Urinary bladder (tissue), 4 donors: Measurements from ENCODE around the gene SLC38A1. TPM values are rescaled to one million over a fixed set of nuclear protein-coding genes. Genes with fewer than 3 reads are reported as not detected.
A peak's percentile ranks its signal among the peaks of the same experiment; 100 is the strongest.

Experiments
- DNase-seq: peaks from one replicate; pipeline ENCODE4 v3.0.0-alpha.2; 2015; ENCODE audit errors: extremely low spot score
- H3K27ac ChIP-seq: one replicate; pipeline ENCODE4 v1.5.1; 2013; ENCODE audit warnings: low read depth, mild to moderate bottlenecking, moderate library complexity
- H3K36me3 ChIP-seq: one replicate; pipeline ENCODE4 v1.6.1; 2013; ENCODE audit warnings: mild to moderate bottlenecking, moderate library complexity; ENCODE audit not compliant: insufficient read depth
- H3K4me1 ChIP-seq: one replicate; pipeline ENCODE4 v1.6.1; 2013; ENCODE audit warnings: mild to moderate bottlenecking, moderate library complexity; ENCODE audit not compliant: insufficient read depth
- H3K4me3 ChIP-seq: one replicate; pipeline ENCODE4 v1.5.1; 2013; ENCODE audit warnings: low read depth, low read length
- WGBS: extraction: QIAGEN DNeasy Blood & Tissue Kit; methylation state at CpG from one replicate; pipeline ENCODE4 v1.1.7; 2013; 5-methylcytosine and 5-hydroxymethylcytosine counted together
- polyA plus RNA-seq: library from polyadenylated mRNA; stranded (reverse); fragments of 200-250 nt; gene quantifications from one replicate; pipeline ENCODE4 v1.2.3, GENCODE V29; 2013
- total RNA-seq: library from RNA; depleted of rRNA; stranded (reverse); fragments of >200 nt; gene quantifications from one replicate; pipeline ENCODE4 v1.2.3, GENCODE V29; 2014
- donor health status: healthy with polysubstance abuse.
- donor health status: healthy.

Gene SLC38A1
- total and polyA plus RNA-seq, 2 donors: 15.1 to 81.7 TPM

GRCh38 chr12:46269429-46270241, 792 bp upstream of the SLC38A1 start:
- WGBS: 34% methylated on average over 42 of the region's 42 CpGs
- Histone ChIP-seq H3K36me3 (no peaks in the 10 kb centered on the region), H3K4me3 (peak overlapping the region; percentile 62), H3K4me1 (no peaks in the 10 kb centered on the region), H3K27ac (peak overlapping the region; percentile 53)
- DNase-seq: peak; percentile 14

GRCh38 chr12:46267825-46268582, 839 bp downstream of the SLC38A1 start:
- no peaks in the 10 kb centered on the region for H3K36me3 ChIP-seq
- no peaks in the 10 kb centered on the region for H3K4me1 ChIP-seq
- DNase-seq: no peak
- H3K4me3 ChIP-seq: peak overlapping the region; percentile 62
- WGBS: 1% methylated on average over 48 of the region's 48 CpGs
- H3K27ac ChIP-seq: peak overlapping the region; percentile 90

GRCh38 chr12:46267575-46267824, 1.3 kb downstream of the SLC38A1 start:
- peak overlapping the region; percentile 90 for H3K27ac ChIP-seq
- peak overlapping the region; percentile 62 for H3K4me3 ChIP-seq
- no peaks in the 10 kb centered on the region for H3K4me1 ChIP-seq
- peak; percentile 29 for DNase-seq
- no peaks in the 10 kb centered on the region for H3K36me3 ChIP-seq
- 3% methylated on average over 19 of the region's 19 CpGs for WGBS

GRCh38 chr12:46266869-46267574, 1.8 kb downstream of the SLC38A1 start:
- H3K36me3 ChIP-seq: no peaks in the 10 kb centered on the region
- 22% methylated on average over 33 of the region's 33 CpGs for WGBS
- no peaks in the 10 kb centered on the region for H3K4me1 ChIP-seq
- H3K27ac ChIP-seq: peak overlapping the region; percentile 90
- peak; percentile 32 for DNase-seq
- peak overlapping the region; percentile 62 for H3K4me3 ChIP-seq

- Histone ChIP-seq H3K4me1 (no peaks in the 10 kb centered on the region), H3K4me3 (peak overlapping the region; percentile 62), H3K36me3 (no peaks in the 10 kb centered on the region), H3K27ac (no peak overlapping the region)
- peak; percentile 31 for DNase-seq
- WGBS: 69% methylated on average over 7 of the region's 7 CpGs
Observed at GRCh38 chr12:46266382-46266791, 2.5 kb downstream of the SLC38A1 start.

- Histone ChIP-seq H3K4me3 (no peak overlapping the region), H3K27ac (no peak overlapping the region), H3K36me3 (no peaks in the 10 kb centered on the region), H3K4me1 (no peaks in the 10 kb centered on the region)
- DNase-seq: no peak
- 88% methylated on average over 3 of the region's 3 CpGs for WGBS
Observed at GRCh38 chr12:46265734-46266133, 3.1 kb downstream of the SLC38A1 start.

- no peaks in the 10 kb centered on the region for H3K36me3 ChIP-seq
- no peak for DNase-seq
- H3K4me3 ChIP-seq: no peak overlapping the region
- no peak overlapping the region for H3K27ac ChIP-seq
- no peaks in the 10 kb centered on the region for H3K4me1 ChIP-seq
Observed at GRCh38 chr12:46265102-46265501, 3.7 kb downstream of the SLC38A1 start.

- Histone ChIP-seq H3K4me3 (no peak overlapping the region), H3K4me1 (no peaks in the 10 kb centered on the region), H3K36me3 (no peaks in the 10 kb centered on the region), H3K27ac (no peak overlapping the region)
- 40% methylated on average over 1 of the region's 1 CpG for WGBS
- DNase-seq: no peak
Observed at GRCh38 chr12:46264057-46264456, 4.8 kb downstream of the SLC38A1 start.

GRCh38 chr12:46263140-46264016, 5.5 kb downstream of the SLC38A1 start:
- H3K4me3 ChIP-seq: no peak overlapping the region
- no peak for DNase-seq
- WGBS: 89% methylated on average over 6 of the region's 6 CpGs
- no peaks in the 10 kb centered on the region for H3K36me3 ChIP-seq
- no peak overlapping the region for H3K27ac ChIP-seq
- no peaks in the 10 kb centered on the region for H3K4me1 ChIP-seq

- H3K27ac ChIP-seq: no peak overlapping the region
- no peak for DNase-seq
- no peak overlapping the region for H3K4me3 ChIP-seq
- 73% methylated on average over 2 of the region's 2 CpGs for WGBS
- no peaks in the 10 kb centered on the region for H3K4me1 ChIP-seq
- no peaks in the 10 kb centered on the region for H3K36me3 ChIP-seq
Observed at GRCh38 chr12:46261646-46262045, 7.2 kb downstream of the SLC38A1 start.

- no peaks in the 10 kb centered on the region for H3K36me3 ChIP-seq
- no peak overlapping the region for H3K27ac ChIP-seq
- no peak for DNase-seq
- no peaks in the 10 kb centered on the region for H3K4me1 ChIP-seq
- WGBS: 76% methylated on average over 2 of the region's 2 CpGs
- H3K4me3 ChIP-seq: no peak overlapping the region
Observed at GRCh38 chr12:46260913-46261476, 7.8 kb downstream of the SLC38A1 start.

- DNase-seq: no peak
- no peak overlapping the region for H3K27ac ChIP-seq
- H3K4me1 ChIP-seq: no peaks in the 10 kb centered on the region
- 47% methylated on average over 5 of the region's 5 CpGs for WGBS
- H3K4me3 ChIP-seq: no peak overlapping the region
- no peaks in the 10 kb centered on the region for H3K36me3 ChIP-seq
Observed at GRCh38 chr12:46260124-46260912, 8.5 kb downstream of the SLC38A1 start.
